HEK293 (cell line): ENCODE data around the gene SMARCB1.

Source experiments
- ATF2 ChIP-seq: fragments of 450-650 bp; formaldehyde crosslinking; IDR thresholded peaks from 2 replicates; pipeline ENCODE4 v1.5.1; 2016; ENCODE audit warnings: missing biosample characterization, missing genetic modification characterization, low read depth
- EGR2 ChIP-seq: fragments of 450-650 bp; formaldehyde crosslinking; IDR thresholded peaks from 2 replicates; pipeline ENCODE4 v1.5.1; 2016; ENCODE audit warnings: low read depth, missing biosample characterization, missing genetic modification characterization
- REST ChIP-seq: fragments of 450-650 bp; formaldehyde crosslinking; IDR thresholded peaks from 2 replicates; pipeline ENCODE4 v1.5.1; 2016; ENCODE audit warnings: missing biosample characterization, missing genetic modification characterization
- ZBTB20 ChIP-seq: fragments of 450-650 bp; formaldehyde crosslinking; IDR thresholded peaks from 2 replicates; pipeline ENCODE4 v1.5.1; 2016; ENCODE audit warnings: missing biosample characterization, missing genetic modification characterization
- ZBTB8A ChIP-seq: fragments of 450-650 bp; formaldehyde crosslinking; IDR thresholded peaks from 2 replicates; pipeline ENCODE4 v1.5.1; 2016; ENCODE audit warnings: missing biosample characterization, missing genetic modification characterization
- ZNF112 ChIP-seq: fragments of 450-650 bp; formaldehyde crosslinking; IDR thresholded peaks from 2 replicates; pipeline ENCODE4 v1.5.0; 2017; ENCODE audit warnings: missing biosample characterization, missing genetic modification characterization
- ZNF174 ChIP-seq: fragments of 450-650 bp; formaldehyde crosslinking; IDR thresholded peaks from 2 replicates; pipeline ENCODE4 v1.5.0; 2017; ENCODE audit warnings: missing biosample characterization, mild to moderate bottlenecking, missing genetic modification characterization
- ZNF624 ChIP-seq: fragments of 450-650 bp; formaldehyde crosslinking; IDR thresholded peaks from 2 replicates; pipeline ENCODE4 v1.5.1; 2017; ENCODE audit warnings: missing biosample characterization, missing genetic modification characterization
- TF ChIP-seq, protein P1 (sequence below): fragments of 450-650 bp; formaldehyde crosslinking; IDR thresholded peaks from 2 replicates; pipeline ENCODE4 v1.5.1; 2016; ENCODE audit warnings: missing biosample characterization, missing genetic modification characterization

DNA sequence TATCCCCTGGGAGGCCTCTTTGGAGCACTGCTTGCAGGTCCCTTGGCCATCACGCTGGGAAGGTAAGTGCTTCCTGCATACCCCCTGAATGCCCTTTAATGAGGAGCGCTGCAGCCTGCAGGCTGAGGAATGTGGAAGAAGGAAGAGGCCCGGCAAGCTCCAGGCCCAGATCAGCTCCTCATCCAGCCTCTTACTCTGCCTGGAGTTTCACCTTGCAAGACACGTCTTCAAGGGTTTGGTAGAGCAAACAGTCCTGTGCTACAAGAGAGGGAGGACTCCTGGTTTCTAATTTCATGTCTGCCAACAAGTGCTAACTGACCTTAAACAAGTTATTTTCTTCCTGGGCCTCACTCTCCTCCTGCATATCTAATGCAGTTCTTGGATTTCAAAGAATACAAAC lies 81.8 kb downstream of the SMARCB1 start:
- TF ChIP-seq EGR2 (tag by site-specific recombination), result no peak
- TF ChIP-seq, protein P1, sequence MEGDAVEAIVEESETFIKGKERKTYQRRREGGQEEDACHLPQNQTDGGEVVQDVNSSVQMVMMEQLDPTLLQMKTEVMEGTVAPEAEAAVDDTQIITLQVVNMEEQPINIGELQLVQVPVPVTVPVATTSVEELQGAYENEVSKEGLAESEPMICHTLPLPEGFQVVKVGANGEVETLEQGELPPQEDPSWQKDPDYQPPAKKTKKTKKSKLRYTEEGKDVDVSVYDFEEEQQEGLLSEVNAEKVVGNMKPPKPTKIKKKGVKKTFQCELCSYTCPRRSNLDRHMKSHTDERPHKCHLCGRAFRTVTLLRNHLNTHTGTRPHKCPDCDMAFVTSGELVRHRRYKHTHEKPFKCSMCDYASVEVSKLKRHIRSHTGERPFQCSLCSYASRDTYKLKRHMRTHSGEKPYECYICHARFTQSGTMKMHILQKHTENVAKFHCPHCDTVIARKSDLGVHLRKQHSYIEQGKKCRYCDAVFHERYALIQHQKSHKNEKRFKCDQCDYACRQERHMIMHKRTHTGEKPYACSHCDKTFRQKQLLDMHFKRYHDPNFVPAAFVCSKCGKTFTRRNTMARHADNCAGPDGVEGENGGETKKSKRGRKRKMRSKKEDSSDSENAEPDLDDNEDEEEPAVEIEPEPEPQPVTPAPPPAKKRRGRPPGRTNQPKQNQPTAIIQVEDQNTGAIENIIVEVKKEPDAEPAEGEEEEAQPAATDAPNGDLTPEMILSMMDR (tag by site-specific recombination), result no peak
- no peak for TF ChIP-seq ZBTB8A (tag by site-specific recombination)
- no peak for TF ChIP-seq ZNF624
- TF ChIP-seq ZNF174 (tag by site-specific recombination), result no peak
- no peak for TF ChIP-seq ZNF112 (tag by site-specific recombination)
- TF ChIP-seq ATF2 (tag by site-specific recombination), result no peak
- TF ChIP-seq ZBTB20, result no peak
- TF ChIP-seq REST (tag by site-specific recombination), result no peak
